Hepatic stellate cell (primary cell): ENCODE results near the gene ENTPD1.
A peak's percentile ranks its signal among the peaks of the same experiment; 100 is the strongest.
"Not testable (repeated sequence)": the region's sequence is repeated elsewhere in the genome, so short reads cannot be mapped to it uniquely, and the experiment has no call there.

Experiments used
- DNase-seq: peaks from one replicate; pipeline ENCODE4 v3.0.0; 2011; ENCODE audit warnings: low spot score

ENTPD1 gene

GRCh38 chr10:95865814-95866466 is 110.0 kb downstream of the ENTPD1 start:
- no peak for DNase-seq

GRCh38 chr10:95866467-95866842 is 110.5 kb downstream of the ENTPD1 start:
- DNase-seq = no peak

- no peak for DNase-seq
These were observed 111.9 kb downstream of the ENTPD1 start for GRCh38 chr10:95867866-95868265.

DNA sequence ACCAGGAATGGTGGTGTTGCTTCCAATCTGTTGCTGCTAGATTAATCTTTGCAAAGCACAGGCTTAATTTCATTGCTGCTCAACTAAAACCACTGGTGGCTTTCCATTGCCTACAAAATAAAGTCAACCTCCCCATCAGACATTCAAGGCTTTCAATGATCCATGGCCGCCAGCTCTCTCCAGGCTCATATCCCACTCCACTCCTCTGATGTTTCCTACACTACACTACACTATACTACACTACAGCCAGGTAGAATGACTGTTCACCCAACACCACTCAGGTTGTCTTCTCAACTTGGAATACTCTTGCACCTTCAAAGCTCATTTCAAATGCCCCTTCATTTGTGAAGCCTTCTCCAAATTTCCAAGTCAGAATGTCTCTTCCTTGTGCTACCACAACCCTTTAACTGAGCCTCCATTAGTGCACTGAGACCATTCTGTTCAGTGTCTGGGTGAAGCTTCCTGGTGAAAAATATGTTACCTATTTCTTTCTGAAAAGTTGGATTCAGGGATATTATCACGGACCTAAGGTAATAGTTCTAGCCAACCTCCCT is 116.3 kb downstream of the ENTPD1 start:
- no peak for DNase-seq

DNA sequence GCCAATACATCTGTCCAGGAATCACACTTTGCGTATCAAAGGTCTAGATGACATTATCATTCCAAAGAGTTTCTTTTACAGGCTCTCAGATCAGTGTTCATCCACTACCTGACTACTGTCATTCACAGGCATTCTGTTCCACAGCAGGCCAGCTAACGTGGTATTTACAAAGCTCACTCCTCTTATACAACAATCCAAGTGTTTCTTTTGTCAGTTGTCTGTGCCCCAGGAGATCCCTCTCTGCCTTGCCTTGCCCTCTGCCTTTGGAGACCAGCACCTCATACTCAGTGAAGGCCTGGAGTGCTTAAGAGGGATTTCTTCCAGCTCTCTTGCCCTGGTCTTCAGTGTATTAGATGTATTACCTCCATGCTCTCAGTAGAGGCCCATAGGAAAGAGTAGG is 117.2 kb downstream of the ENTPD1 start:
- DNase-seq = no peak

DNA sequence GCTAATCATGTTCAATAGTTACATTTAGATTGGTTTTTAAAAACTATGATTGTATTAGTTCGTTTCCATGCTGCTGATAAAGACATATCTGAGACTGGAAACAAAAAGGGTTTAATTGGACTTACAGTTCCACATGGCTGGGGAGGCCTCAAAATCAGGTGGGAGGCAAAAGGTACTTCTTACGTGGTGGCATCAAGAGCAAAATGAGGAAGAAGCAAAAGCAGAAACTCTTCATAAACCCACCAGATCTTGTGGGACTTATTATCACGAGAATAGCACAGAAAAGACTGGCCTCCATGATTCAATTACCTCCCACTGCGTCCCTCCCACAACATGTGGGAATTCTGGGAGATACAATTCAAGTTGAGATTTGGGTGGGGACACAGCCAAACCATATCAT is 117.7 kb downstream of the ENTPD1 start:
- DNase-seq = no peak

DNA sequence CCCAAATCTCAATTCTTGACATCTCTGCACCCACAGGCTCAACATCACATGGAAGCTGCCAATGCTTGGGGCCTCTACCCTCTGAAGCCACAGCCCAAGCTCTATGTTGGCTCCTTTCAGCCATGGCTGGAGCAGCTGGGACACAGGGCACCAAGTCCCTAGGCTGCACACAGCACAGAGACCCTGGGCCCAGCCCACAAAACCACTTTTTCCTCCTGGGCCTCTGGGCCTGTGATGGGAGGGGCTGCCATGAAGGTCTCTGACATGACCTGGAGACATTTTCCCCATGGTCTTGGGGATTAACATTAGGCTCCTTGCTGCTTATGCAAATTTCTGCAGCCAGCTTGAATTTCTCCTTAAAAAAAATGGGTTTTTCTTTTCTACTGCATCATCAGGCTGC is 118.8 kb downstream of the ENTPD1 start:
- DNase-seq = not testable (repeated sequence)

DNA sequence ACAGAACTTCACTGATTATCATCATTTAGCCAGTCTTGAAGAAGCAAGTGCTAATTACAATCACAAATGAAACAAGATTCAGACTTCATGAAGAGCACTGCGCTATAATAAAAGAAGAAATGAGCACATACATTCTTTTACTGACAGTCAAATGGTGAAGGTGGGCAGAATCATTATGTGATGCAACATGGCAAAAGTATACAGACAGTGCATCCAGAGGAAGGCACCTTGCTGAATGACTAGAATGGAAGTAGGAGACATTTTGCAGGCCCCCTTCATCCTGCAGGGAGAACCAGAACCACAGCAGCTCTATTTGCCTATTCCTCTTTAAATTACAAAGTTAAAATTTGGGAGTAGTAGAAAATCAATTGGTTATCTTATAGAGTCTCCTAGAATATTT is 120.8 kb downstream of the ENTPD1 start:
- DNase-seq = no peak

- no peak for DNase-seq
These were observed 121.9 kb downstream of the ENTPD1 start for GRCh38 chr10:95877881-95878280.

DNA sequence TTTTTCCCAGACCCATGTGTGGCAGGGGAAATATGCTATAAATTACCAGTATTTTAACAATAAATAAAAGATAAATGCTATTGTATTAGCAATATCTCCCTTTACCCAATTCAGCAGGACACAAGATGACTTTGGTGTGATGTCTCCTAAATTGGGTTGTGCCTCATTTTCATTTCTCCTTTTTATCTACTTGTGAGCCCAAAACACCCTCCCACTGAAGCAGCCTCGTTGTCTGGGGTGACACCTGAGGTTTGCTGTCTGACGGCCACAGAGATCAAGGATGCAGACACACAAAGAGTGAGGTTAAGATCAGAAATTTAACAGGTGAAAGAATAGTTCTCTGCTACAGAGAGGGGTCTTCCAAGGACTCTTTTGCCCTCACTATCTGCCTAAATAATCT is 124.7 kb downstream of the ENTPD1 start:
- DNase-seq = no peak

DNA sequence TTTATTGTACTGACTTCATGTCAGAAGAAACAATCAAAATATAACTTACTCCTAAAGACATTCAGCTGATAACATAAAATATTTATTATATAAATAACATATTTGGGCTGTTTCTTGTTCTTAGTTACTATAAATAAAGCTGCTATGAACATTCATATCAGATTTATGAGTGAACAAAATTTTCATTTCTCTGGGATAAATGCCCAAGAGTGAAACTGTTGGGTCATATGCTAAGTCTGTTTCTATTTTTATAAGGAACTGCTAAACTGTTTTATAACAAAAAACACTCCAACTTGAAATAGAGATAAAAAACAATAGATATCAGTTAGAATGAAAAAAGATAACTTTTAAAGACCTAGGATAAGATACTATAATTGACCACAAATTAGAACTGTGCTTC is 125.4 kb downstream of the ENTPD1 start:
- DNase-seq = peak; percentile 14

- no peak for DNase-seq
These were observed 133.9 kb downstream of the ENTPD1 start for GRCh38 chr10:95889830-95890229.

DNA sequence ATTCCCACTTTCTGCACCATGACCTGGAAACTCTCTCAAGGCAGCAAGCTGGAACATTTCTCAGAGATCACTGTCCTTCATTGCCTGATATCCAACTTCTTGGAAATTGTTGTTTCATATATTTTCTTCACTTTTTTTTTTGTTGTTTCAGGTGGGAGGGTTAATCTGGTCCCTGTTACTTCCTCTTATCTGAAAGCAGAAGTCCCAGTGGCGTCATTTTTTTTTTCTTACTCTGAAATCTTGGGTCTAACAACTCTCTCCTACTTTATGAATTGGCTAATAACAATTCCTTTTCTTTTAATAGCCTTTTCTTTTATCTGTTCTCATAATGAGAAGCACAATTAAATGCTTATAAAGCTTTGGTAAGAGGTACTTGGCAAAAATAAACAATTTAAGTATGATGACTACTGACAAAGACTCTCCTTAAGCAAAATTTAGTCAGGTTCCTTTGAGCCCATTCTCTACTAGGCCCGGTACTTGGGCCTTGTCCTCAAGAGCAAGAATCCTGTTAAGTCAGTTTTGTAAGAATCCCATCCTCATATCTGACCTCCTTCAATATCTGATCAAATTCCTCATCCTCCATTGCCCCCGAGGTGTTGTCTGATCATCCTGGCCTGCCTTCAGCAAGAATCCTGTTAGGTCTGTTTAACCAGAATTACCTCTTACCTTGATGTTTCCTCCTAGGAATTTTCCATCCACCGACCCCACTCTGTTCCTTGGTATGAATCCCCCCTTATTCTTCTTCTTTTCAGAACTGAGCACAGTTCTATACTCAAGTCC is 140.3 kb downstream of the ENTPD1 start:
- DNase-seq = no peak

DNA sequence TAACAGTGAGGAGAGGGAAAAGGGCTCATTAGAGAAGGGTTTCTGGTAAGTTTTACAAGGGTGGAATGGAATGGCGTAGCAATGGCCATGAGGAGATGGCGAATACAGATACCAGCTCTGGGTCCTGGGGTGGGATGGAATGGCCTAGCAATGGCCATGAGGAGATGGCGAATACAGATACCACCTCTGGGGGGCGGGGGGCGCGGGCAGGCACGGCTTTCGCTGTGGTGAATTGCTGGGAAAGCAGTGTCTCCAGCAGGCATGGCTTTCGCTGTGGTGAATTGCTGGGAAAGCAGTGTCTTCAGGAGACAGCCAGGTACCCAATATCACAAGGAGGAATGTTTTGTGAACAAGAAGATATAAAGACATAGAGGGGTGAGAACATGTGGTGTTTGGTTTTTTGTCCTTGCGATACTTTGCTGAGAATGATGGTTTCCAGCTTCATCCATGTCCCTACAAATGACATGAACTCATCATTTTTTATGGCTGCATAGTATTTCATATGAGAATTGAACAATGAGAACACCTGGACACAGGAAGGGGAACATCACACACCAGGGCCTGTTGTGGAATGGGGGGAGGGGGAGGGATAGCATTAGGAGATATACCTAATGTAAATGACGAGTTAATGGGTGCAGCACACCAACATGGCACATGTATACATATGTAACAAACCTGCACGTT is 150.1 kb downstream of the ENTPD1 start:
- not testable (repeated sequence) for DNase-seq

DNA sequence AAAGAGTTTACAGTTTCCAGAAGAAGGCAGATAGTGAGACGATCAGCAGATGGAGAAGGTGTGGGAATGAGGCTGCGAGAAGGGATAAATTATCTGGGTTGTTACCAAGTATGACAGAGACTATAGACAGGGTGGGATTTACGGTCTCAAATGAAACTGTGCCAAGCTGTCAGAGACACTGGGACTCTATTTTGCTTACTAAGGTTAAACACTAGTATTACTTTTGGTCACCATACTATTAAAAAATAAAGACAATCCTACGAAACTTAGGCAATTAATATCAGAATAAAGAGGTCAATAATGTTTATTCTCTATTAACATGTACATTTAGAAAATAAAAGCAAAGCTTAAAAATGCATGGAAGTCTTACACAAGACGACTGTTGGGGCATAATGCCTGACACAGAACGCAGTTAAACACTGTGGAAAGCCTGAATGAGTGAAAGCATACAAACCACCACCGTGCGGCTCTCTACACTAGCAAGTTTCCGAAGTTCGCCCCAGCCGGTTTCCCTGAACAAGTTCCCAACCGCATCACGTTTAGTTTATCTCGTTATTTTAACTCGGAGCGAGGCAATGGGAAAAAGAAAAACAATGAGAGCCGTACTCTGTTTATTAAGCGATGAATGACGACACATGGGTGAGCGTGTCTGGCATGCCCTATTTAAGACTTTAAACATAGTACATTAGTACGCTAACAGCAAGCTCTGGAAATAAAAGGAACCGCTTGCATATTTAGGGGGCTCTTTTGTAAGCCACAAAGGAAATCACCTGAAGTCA is 150.9 kb downstream of the ENTPD1 start:
- DNase-seq = peak; percentile 47

DNA sequence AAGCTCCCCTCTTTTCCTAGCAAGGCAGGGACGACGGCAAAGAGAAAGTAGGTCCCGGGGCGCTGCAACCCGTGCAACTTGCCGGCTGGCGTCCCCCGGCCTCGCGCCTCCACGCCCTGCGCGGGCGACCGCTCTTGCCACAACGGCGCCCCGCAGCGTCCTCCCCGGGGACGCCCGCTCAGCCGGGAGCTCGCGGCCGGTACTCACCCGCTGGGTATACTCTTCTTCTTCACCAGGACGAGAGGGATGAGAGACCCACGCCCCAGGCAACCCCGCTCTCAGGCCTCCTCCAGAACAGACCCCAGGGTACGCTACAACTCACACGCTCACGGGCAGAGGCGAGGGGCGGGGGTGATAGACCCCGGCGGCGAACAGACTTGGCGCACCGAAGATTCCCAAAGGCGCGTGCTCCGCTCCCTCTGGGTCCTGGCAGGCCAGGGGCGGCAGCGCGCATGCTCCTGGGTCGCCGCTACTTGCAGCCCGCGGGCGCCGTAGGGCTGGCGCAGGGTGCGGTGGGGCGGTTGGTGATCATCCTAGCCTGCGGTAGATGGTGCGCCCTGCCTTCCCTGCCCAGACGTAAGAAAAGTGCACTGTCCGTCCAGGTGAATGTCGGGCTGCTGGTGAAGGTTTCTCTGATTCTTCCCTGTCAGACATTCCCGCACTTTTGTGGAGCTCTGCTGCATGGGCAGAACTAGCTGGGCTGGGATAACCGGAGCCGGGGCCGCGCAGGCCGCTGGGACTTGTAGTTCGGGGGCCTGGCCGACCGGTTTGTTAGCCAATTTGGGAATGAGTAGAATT is 151.7 kb downstream of the ENTPD1 start, which contains the start of gene CC2D2B:
Gene CC2D2B, plus strand, starts transcription at position 520 of the 798 bp plus-strand sequence. CDS start 3,349 bp downstream, outside the sequence.
- peak; percentile 86 for DNase-seq

GRCh38 chr10:95908450-95908849 is 152.5 kb downstream of the ENTPD1 start:
- DNase-seq = no peak

GRCh38 chr10:95909561-95909960 is 153.6 kb downstream of the ENTPD1 start:
- DNase-seq = no peak

GRCh38 chr10:95916039-95916438 is 160.1 kb downstream of the ENTPD1 start:
- DNase-seq = not testable (repeated sequence)
